H1 (cell line): Measurements from ENCODE around the gene PSORS1C2. TPM values are rescaled to one million over a fixed set of nuclear protein-coding genes. Genes with fewer than 3 reads are reported as not detected.

Experiments used
- CTCF ChIA-PET: fragments of 300-600 bp; sonication (Branson Sonifier 250); formaldehyde crosslinking; loops from one replicate; lab custom pipeline; 2021; ENCODE audit not compliant: partially characterized antibody; lab: Charles Lee
- POLR2A ChIA-PET: fragments of 300-600 bp; sonication (Branson Sonifier 250); formaldehyde crosslinking; loops from one replicate; lab custom pipeline; 2021; ENCODE audit warnings: inconsistent platforms; ENCODE audit not compliant: partially characterized antibody; lab: Charles Lee
- DNase-seq, 2 experiments: peaks; one replicate each; pipeline versions ENCODE4 v3.0.0 to v3.0.0-alpha.2; 2010 to 2022; ENCODE audit warnings: low spot score in 2 of 2, low read depth in 1 of 2, mixed read lengths in 1 of 2
- FAIRE-seq: peaks from 2 replicates; lab custom pipeline; 2011; peaks lifted over from hg19 to GRCh38; lab: Jason Lieb, UNC
- H2AFZ ChIP-seq: 2 replicates; pipeline ENCODE4 v1.8.1; 2012; ENCODE audit warnings: low read length, inconsistent platforms
- H2AK5ac ChIP-seq: 2 replicates; pipeline ENCODE4 v1.6.1; 2013; ENCODE audit warnings: low read depth, low read length
- H2BK120ac ChIP-seq: replicated peaks from 2 replicates; pipeline ENCODE3; 2013; ENCODE audit warnings: low read depth, low read length, inconsistent platforms
- H2BK12ac ChIP-seq: 2 replicates; pipeline ENCODE4 v1.6.1; 2013; ENCODE audit warnings: low read depth, low read length
- H2BK15ac ChIP-seq: 2 replicates; pipeline ENCODE4 v1.6.1; 2013; ENCODE audit warnings: low read length
- H2BK20ac ChIP-seq: 2 replicates; pipeline ENCODE4 v1.6.1; 2013; ENCODE audit warnings: low read length
- H2BK5ac ChIP-seq: 2 replicates; pipeline ENCODE4 v1.6.1; 2013; ENCODE audit warnings: low read depth, low read length
- H3K14ac ChIP-seq: 2 replicates; pipeline ENCODE4 v1.6.1; 2013; ENCODE audit warnings: inconsistent platforms; ENCODE audit not compliant: insufficient read length
- H3K18ac ChIP-seq: 2 replicates; pipeline ENCODE4 v1.6.1; 2013; ENCODE audit warnings: low read length; ENCODE audit errors: extremely low read depth
- H3K23ac ChIP-seq: 2 replicates; pipeline ENCODE4 v1.6.1; 2013; ENCODE audit warnings: inconsistent platforms; ENCODE audit not compliant: insufficient read length
- H3K23me2 ChIP-seq: 2 replicates; pipeline ENCODE4 v1.6.1; 2013; ENCODE audit warnings: low read depth, low read length
- H3K27ac ChIP-seq: 2 replicates; pipeline ENCODE4 v1.6.1; 2011; ENCODE audit warnings: low read depth, low read length, inconsistent platforms
- H3K27me3 ChIP-seq, 4 experiments: replicated peaks in 1 of 4; 1 replicate in 1 of 4; 2 replicates in 3 of 4; pipeline versions ENCODE4 v1.6.1 to v1.8.1; 2011 to 2013; ENCODE audit warnings: low read length in 3 of 4, mild to moderate bottlenecking in 3 of 4, inconsistent platforms in 2 of 4, mixed read lengths in 2 of 4, moderate library complexity in 1 of 4; ENCODE audit not compliant: control insufficient read depth in 3 of 4, insufficient read depth in 3 of 4; ENCODE audit errors: extremely low read depth in 1 of 4
- H3K36me3 ChIP-seq, 4 experiments: 2 replicates each; pipeline versions ENCODE4 v1.6.1 to v1.8.1; 2011 to 2013; ENCODE audit warnings: mild to moderate bottlenecking in 4 of 4, low read length in 3 of 4, moderate library complexity in 2 of 4, control low read depth in 1 of 4, inconsistent platforms in 1 of 4; ENCODE audit not compliant: insufficient read depth in 4 of 4, control insufficient read depth in 2 of 4
- H3K4ac ChIP-seq: replicated peaks from 2 replicates; pipeline ENCODE3; 2013; ENCODE audit warnings: low read length, low read depth, mixed read lengths, inconsistent platforms; ENCODE audit not compliant: insufficient read length
- H3K4me1 ChIP-seq, 4 experiments: replicated peaks in 1 of 4; 1 replicate in 1 of 4; 2 replicates in 3 of 4; pipeline versions ENCODE4 v1.6.1 to v1.8.1; 2011 to 2013; ENCODE audit warnings: low read length in 3 of 4, inconsistent platforms in 2 of 4, mixed read lengths in 1 of 4; ENCODE audit not compliant: insufficient read depth in 4 of 4, control insufficient read depth in 3 of 4
- H3K4me2 ChIP-seq, 2 experiments: 2 replicates each; pipeline versions ENCODE4 v1.6.1 to v1.8.1; 2011 to 2013; ENCODE audit warnings: low read depth in 2 of 2, low read length in 2 of 2, control low read depth in 1 of 2, inconsistent platforms in 1 of 2, mild to moderate bottlenecking in 1 of 2; ENCODE audit not compliant: insufficient read depth in 1 of 2
- H3K4me3 ChIP-seq, 4 experiments: fragments of 200-600, 300-600 bp in 1 of 4; sonication (generic), shearing (Covaris generic), sonication (Bioruptor Twin) in 1 of 4; 2 replicates each; pipeline versions ENCODE4 v1.5.1 to v1.8.1; 2011 to 2016; ENCODE audit warnings: low read length in 4 of 4, low read depth in 3 of 4, control low read depth in 2 of 4, inconsistent platforms in 2 of 4, mild to moderate bottlenecking in 2 of 4, mixed read lengths in 1 of 4, moderate library complexity in 1 of 4; ENCODE audit not compliant: insufficient read depth in 2 of 4; ENCODE audit errors: extremely low read depth in 1 of 4
- H3K56ac ChIP-seq: replicated peaks from 2 replicates; pipeline ENCODE3; 2013; ENCODE audit warnings: low read depth, mild to moderate bottlenecking, mixed read lengths, low read length, inconsistent platforms; ENCODE audit not compliant: insufficient read length
- H3K79me1 ChIP-seq: 2 replicates; pipeline ENCODE4 v1.6.1; 2013; ENCODE audit warnings: low read depth, low read length, control low read depth
- H3K79me2 ChIP-seq, 2 experiments: 2 replicates each; pipeline versions ENCODE4 v1.6.1 to v1.8.1; 2012 to 2013; ENCODE audit warnings: low read length in 2 of 2, mild to moderate bottlenecking in 2 of 2, inconsistent platforms in 1 of 2; ENCODE audit not compliant: insufficient read depth in 2 of 2, control insufficient read depth in 1 of 2
- H3K9ac ChIP-seq, 4 experiments: replicated peaks in 1 of 4; 1 replicate in 1 of 4; 2 replicates in 3 of 4; pipeline versions ENCODE4 v1.6.1 to v1.8.1; 2011 to 2013; ENCODE audit warnings: low read depth in 3 of 4, low read length in 3 of 4, control low read depth in 2 of 4, mild to moderate bottlenecking in 2 of 4, moderate library complexity in 2 of 4, inconsistent platforms in 1 of 4; ENCODE audit errors: extremely low read depth in 1 of 4
- H3K9me3 ChIP-seq, 2 experiments: 2 replicates each; pipeline versions ENCODE4 v1.6.1 to v1.8.1; 2012 to 2013; ENCODE audit warnings: mild to moderate bottlenecking in 2 of 2, moderate library complexity in 2 of 2, control low read depth in 1 of 2, inconsistent platforms in 1 of 2, low read depth in 1 of 2, low read length in 1 of 2, mixed read lengths in 1 of 2; ENCODE audit not compliant: insufficient read depth in 2 of 2
- H4K20me1 ChIP-seq, 2 experiments: replicated peaks in 1 of 2; 2 replicates each; pipeline versions ENCODE3 to v1.8.1; 2011 to 2013; ENCODE audit warnings: inconsistent platforms in 2 of 2, low read length in 2 of 2, mild to moderate bottlenecking in 1 of 2; ENCODE audit not compliant: insufficient read depth in 2 of 2, control insufficient read depth in 1 of 2
- H4K5ac ChIP-seq: 2 replicates; pipeline ENCODE4 v1.6.1; 2013; ENCODE audit warnings: low read length, low read depth, mixed read lengths, inconsistent platforms; ENCODE audit not compliant: insufficient read length
- H4K8ac ChIP-seq: 2 replicates; pipeline ENCODE4 v1.8.0; 2013; ENCODE audit warnings: mild to moderate bottlenecking, moderate library complexity, low read length, inconsistent platforms; ENCODE audit not compliant: insufficient read depth; ENCODE audit errors: extremely low read depth
- H4K91ac ChIP-seq: replicated peaks from 2 replicates; pipeline ENCODE3; 2013; ENCODE audit warnings: low read length, mixed read lengths, inconsistent platforms; ENCODE audit not compliant: insufficient read length
- ATF2 ChIP-seq: IDR thresholded peaks from 2 replicates; pipeline ENCODE4 v1.6.1; 2012; ENCODE audit warnings: low read length, inconsistent platforms
- BRCA1 ChIP-seq: IDR thresholded peaks from 2 replicates; pipeline ENCODE4 v1.6.1; 2012; ENCODE audit warnings: low read depth, low read length, improper control_type of control experiment
- KDM5A ChIP-seq: fragments of 200-600 bp; IDR thresholded peaks from 2 replicates; pipeline ENCODE4 v1.7.1; 2012; ENCODE audit warnings: mild to moderate bottlenecking, low read length, inconsistent platforms, mixed read lengths
- NRF1 ChIP-seq: IDR thresholded peaks from 2 replicates; pipeline ENCODE4 v1.6.1; 2011; ENCODE audit warnings: mild to moderate bottlenecking, low read depth, low read length, improper control_type of control experiment
- POLR2AphosphoS5 ChIP-seq: IDR thresholded peaks from 2 replicates; pipeline ENCODE4 v1.6.1; 2011; ENCODE audit warnings: low read depth, low read length
- RXRA ChIP-seq: IDR thresholded peaks from 2 replicates; pipeline ENCODE4 v1.6.1; 2011; ENCODE audit warnings: low read depth, mild to moderate bottlenecking, low read length, moderate library complexity; ENCODE audit not compliant: insufficient read depth
- SP1 ChIP-seq: IDR thresholded peaks from 2 replicates; pipeline ENCODE4 v1.6.1; 2011; ENCODE audit warnings: low read depth, low read length
- TAF1 ChIP-seq: IDR thresholded peaks from 2 replicates; pipeline ENCODE4 v1.6.1; 2011; ENCODE audit warnings: mild to moderate bottlenecking, low read depth, low read length
- ZNF274 ChIP-seq: IDR thresholded peaks from 2 replicates; pipeline ENCODE4 v1.7.0; 2012; ENCODE audit warnings: low read length, borderline replicate concordance; ENCODE audit errors: extremely low read depth
- WGBS, 2 experiments: shearing (Covaris generic) in 1 of 2; methylation state at CpG; one replicate each; pipeline versions ENCODE4 v1.1.6 to v1.1.7; 2013 to 2015; ENCODE audit warnings: low lambda C conversion rate in 2 of 2, mixed read lengths in 2 of 2, inconsistent platforms in 1 of 2, low coverage in 1 of 2, missing lambda C conversion rate in 1 of 2; ENCODE audit not compliant: insufficient replicate concordance in 2 of 2, insufficient coverage in 1 of 2, insufficient read length in 1 of 2; ENCODE audit errors: extremely low coverage in 1 of 2, missing lambda C conversion rate in 1 of 2; 5-methylcytosine and 5-hydroxymethylcytosine counted together
- polyA plus RNA-seq, 7 experiments: library from polyadenylated mRNA; depleted of rRNA in 3 of 7; stranded (reverse) in 5 of 7; unstranded in 2 of 7; fragments of >200 nt in 5 of 7; fragments of 200-250 nt in 2 of 7; gene quantifications; 1 replicate in 5 of 7; 2 replicates in 1 of 7; 4 replicates in 1 of 7; pipeline versions ENCODE4 v1.2.1 to v1.2.3, GENCODE V29; 2011 to 2013; ENCODE audit warnings: missing spikeins in 2 of 7, mixed read lengths in 2 of 7
- total RNA-seq: library from RNA; stranded (reverse); fragmentation: NEBNext Ultra II Directional; extraction: Animal tissue kit (Norgen Biotek cat#: 25700); gene quantifications from 2 replicates; pipeline ENCODE4 v1.2.1, GENCODE V29; 2021

Gene PSORS1C2
- total and polyA plus RNA-seq, 2 of the 8 experiments (the other 6 are each of a cell fraction or from before 2014, with no cell fraction given), result 0.11 TPM; not detected in 1

- Histone ChIP-seq H3K79me2 (no peaks in the 10 kb centered on the region), H2AK5ac (0 out of 2 replicates have a peak overlapping the region, but pooled peaks have one; percentile 65), H3K14ac (no peak overlapping the region), H3K23me2 (no peaks in the 10 kb centered on the region; the same call in 1 of the 2 replicates), H2BK5ac (no peak overlapping the region), H3K4ac (peak overlapping the region; percentile 80), H2BK20ac (peak overlapping the region; percentile 89; the same call in 1 of the 2 replicates), H3K9ac (no peak overlapping the region), H4K5ac (no peak overlapping the region), H4K91ac (peak overlapping the region; percentile 91), H3K4me1 (peaks cover 0 to 20% (median 15%) of the 10 kb centered on the region in 4 experiments; a peak in 6 of 7 replicates), H3K4me3 (no peak overlapping the region), H4K8ac (no peak overlapping the region; the same call in 1 of the 2 replicates), H4K20me1 (no peaks in the 10 kb centered on the region), H2BK15ac (peak overlapping the region; percentile 98; the same call in 1 of the 2 replicates), H3K27me3 (0 out of 7 replicates have a peak, but pooled peaks cover 0 to 2% (median 0%) of the 10 kb centered on the region in 4 experiments), H3K27ac (no peak overlapping the region), H2BK120ac (no peak overlapping the region), H3K9me3 (no peaks in the 10 kb centered on the region), H3K4me2 (no peak overlapping the region), H3K36me3 (peaks cover 2 to 25% (median 6%) of the 10 kb centered on the region in 4 experiments; a peak in 5 of 8 replicates), H3K23ac (no peak overlapping the region), H2AFZ (no peak overlapping the region), H3K56ac (no peak overlapping the region), H2BK12ac (peak overlapping the region; percentile 98; the same call in 1 of the 2 replicates), H3K79me1 (no peaks in the 10 kb centered on the region), H3K18ac (no peak overlapping the region; the same call in 1 of the 2 replicates)
- 86% methylated on average over 15 of the region's 15 CpGs; no CpG with 5 or more reads in 1 of the 2 experiments for WGBS, 2 experiments
- ChIA-PET CTCF (interaction anchor here (0.6 to 16.4 kb wide), 8 partner anchors 11 to 158 kb away, joined by 3 to 170 read pairs (median 6); partner anchors contain the start of genes CCHCR1 and TCF19), POLR2A (interaction anchor here (0.6 to 68.5 kb wide), 4 partner anchors 7 to 244 kb away, joined by 3 to 2251 read pairs (median 1127); partner anchors contain the start of genes CCHCR1, CDSN, POU5F1 and PSORS1C1)
- FAIRE-seq (no peak), DNase-seq (no peak)
- TF ChIP-seq POLR2AphosphoS5 (no peak), KDM5A (no peak), ZNF274 (no peak), TAF1 (no peak), ATF2 (no peak), RXRA (no peak), SP1 (no peak), BRCA1 (no peak), NRF1 (no peak)
Observed at GRCh38 chr6:31140643-31141042, 1.8 kb upstream of the PSORS1C2 start.
